ENCODE data around the gene OMP. TPM values are rescaled to one million over a fixed set of nuclear protein-coding genes. Genes with fewer than 3 reads are reported as not detected.

OMP gene
- total and polyA plus RNA-seq, 2 experiments from 2014 or later = not detected

DNA sequence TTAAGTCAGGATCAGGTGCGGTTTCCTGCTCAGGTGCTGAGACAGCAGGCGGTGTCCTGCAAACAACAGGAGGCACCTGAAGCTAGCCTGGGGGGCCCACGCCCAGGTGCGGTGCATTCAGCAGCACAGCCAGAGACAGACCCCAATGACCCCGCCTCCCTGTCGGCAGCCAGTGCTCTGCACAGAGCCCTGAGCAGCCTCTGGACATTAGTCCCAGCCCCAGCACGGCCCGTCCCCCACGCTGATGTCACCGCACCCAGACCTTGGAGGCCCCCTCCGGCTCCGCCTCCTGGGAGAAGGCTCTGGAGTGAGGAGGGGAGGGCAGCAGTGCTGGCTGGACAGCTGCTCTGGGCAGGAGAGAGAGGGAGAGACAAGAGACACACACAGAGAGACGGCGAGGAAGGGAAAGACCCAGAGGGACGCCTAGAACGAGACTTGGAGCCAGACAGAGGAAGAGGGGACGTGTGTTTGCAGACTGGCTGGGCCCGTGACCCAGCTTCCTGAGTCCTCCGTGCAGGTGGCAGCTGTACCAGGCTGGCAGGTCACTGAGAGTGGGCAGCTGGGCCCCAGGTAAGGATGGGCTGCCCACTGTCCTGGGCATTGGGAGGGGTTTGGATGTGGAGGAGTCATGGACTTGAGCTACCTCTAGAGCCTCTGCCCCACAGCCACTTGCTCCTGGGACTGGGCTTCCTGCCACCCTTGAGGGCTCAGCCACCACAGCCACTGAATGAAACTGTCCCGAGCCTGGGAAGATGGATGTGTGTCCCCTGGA is 25.5 kb downstream of the OMP start, which contains the start of gene MYO7A:
Gene MYO7A, plus strand, starts transcription at position 327 of the 772 bp plus-strand sequence. CDS start 2,389 bp downstream, outside the sequence.
- Histone ChIP-seq H3K9me3 (ENCODE audit: low read depth) (no peaks in the 10 kb centered on the region), H3K4me2 (peak within 1 kb of the TSS; percentile 91), H3K27ac (peak within 1 kb of the TSS; percentile 73), H3K27me3 (no peaks in the 10 kb centered on the region), H3K9me2 (replicated peaks; ENCODE audit: insufficient read depth) (no peaks in the 10 kb centered on the region), H2AFZ (peak within 1 kb of the TSS; percentile 86), H3K36me3 (replicated peaks; ENCODE audit: insufficient read depth, low read depth) (no peaks in the 10 kb centered on the region), H3K4me3 (peak within 1 kb of the TSS; percentile 50), H3K4me1 (ENCODE audit: insufficient read depth) (peaks cover 13% of the 10 kb centered on the region), H3K79me2 (no peaks in the 10 kb centered on the region), H4K20me1 (ENCODE audit: insufficient read depth, poor library complexity, severe bottlenecking) (no peaks in the 10 kb centered on the region)
- TF ChIP-seq, protein P1, sequence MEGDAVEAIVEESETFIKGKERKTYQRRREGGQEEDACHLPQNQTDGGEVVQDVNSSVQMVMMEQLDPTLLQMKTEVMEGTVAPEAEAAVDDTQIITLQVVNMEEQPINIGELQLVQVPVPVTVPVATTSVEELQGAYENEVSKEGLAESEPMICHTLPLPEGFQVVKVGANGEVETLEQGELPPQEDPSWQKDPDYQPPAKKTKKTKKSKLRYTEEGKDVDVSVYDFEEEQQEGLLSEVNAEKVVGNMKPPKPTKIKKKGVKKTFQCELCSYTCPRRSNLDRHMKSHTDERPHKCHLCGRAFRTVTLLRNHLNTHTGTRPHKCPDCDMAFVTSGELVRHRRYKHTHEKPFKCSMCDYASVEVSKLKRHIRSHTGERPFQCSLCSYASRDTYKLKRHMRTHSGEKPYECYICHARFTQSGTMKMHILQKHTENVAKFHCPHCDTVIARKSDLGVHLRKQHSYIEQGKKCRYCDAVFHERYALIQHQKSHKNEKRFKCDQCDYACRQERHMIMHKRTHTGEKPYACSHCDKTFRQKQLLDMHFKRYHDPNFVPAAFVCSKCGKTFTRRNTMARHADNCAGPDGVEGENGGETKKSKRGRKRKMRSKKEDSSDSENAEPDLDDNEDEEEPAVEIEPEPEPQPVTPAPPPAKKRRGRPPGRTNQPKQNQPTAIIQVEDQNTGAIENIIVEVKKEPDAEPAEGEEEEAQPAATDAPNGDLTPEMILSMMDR (IDR thresholded peaks at IDR 0.05; ENCODE audit: poor library complexity) = no peak
- TF ChIP-seq EZH2 (IDR thresholded peaks at IDR 0.05; ENCODE audit: borderline replicate concordance) = no peak
- TF ChIP-seq EZH2phosphoT487 (IDR thresholded peaks at IDR 0.05; ENCODE audit: low read depth, severe bottlenecking, unreplicated experiment) = no peak
- 12% methylated on average over 18 of the region's 20 CpGs for WGBS (ENCODE audit: low lambda C conversion rate, missing lambda C conversion rate)
- peak; percentile 94 for DNase-seq (ENCODE audit: low spot score)

DNA sequence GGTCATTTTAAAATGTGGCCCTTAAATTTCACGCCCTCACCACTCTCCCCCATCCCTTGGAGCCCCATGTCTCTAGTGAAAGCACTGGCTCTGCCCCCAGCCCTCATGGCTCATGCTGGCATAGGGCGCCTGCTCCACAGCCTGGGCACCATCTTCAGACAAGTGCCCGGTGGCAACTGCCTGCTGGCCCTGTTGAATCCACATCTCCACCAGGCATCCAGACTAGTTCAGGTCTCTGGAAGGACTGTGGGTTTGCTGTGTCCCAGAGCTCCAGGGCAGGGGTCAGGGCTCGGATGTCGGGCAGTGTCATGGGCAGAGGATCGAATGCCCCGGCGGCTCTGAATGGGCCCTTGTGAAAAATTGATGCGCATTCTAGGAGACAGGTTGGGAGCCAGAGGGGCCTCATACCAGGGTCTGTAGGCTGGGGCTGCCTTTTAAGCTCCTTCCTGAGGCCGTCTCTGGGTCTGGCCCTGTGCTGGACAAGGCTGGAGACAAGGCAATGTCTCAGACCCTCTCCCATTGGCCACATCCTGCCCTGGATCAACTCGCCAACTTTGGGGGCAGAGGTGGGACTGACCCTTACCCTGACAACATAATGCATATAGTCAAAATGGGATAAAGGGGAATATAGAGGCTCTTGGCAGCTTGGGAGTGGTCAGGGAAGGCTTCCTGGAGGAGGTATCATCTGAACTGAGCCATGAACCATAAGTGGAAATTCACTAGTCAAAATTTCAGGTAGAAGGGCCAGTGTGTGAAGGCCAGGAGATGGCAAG is 26.6 kb downstream of the OMP start:
- no peaks in the 10 kb centered on the region for H3K9me2 ChIP-seq (replicated peaks; ENCODE audit: insufficient read depth)
- no peak overlapping the region for H2AFZ ChIP-seq
- H3K9me3 ChIP-seq (ENCODE audit: low read depth) = no peaks in the 10 kb centered on the region
- no peaks in the 10 kb centered on the region for H4K20me1 ChIP-seq (ENCODE audit: insufficient read depth, poor library complexity, severe bottlenecking)
- peaks cover 13% of the 10 kb centered on the region for H3K4me1 ChIP-seq (ENCODE audit: insufficient read depth)
- no peaks in the 10 kb centered on the region for H3K36me3 ChIP-seq (replicated peaks; ENCODE audit: insufficient read depth, low read depth)
- H3K4me2 ChIP-seq = peak overlapping the region; percentile 91
- TF ChIP-seq EZH2 (IDR thresholded peaks at IDR 0.05; ENCODE audit: borderline replicate concordance) = no peak
- TF ChIP-seq, protein P1 (IDR thresholded peaks at IDR 0.05; ENCODE audit: poor library complexity) = no peak
- no peak for TF ChIP-seq EZH2phosphoT487 (IDR thresholded peaks at IDR 0.05; ENCODE audit: low read depth, severe bottlenecking, unreplicated experiment)
- no peaks in the 10 kb centered on the region for H3K79me2 ChIP-seq
- H3K27ac ChIP-seq = no peak overlapping the region
- no peak overlapping the region for H3K4me3 ChIP-seq
- H3K27me3 ChIP-seq = no peaks in the 10 kb centered on the region
- 98% methylated on average over 11 of the region's 11 CpGs for WGBS (ENCODE audit: low lambda C conversion rate, missing lambda C conversion rate)
- no peak for DNase-seq (ENCODE audit: low spot score)

DNA sequence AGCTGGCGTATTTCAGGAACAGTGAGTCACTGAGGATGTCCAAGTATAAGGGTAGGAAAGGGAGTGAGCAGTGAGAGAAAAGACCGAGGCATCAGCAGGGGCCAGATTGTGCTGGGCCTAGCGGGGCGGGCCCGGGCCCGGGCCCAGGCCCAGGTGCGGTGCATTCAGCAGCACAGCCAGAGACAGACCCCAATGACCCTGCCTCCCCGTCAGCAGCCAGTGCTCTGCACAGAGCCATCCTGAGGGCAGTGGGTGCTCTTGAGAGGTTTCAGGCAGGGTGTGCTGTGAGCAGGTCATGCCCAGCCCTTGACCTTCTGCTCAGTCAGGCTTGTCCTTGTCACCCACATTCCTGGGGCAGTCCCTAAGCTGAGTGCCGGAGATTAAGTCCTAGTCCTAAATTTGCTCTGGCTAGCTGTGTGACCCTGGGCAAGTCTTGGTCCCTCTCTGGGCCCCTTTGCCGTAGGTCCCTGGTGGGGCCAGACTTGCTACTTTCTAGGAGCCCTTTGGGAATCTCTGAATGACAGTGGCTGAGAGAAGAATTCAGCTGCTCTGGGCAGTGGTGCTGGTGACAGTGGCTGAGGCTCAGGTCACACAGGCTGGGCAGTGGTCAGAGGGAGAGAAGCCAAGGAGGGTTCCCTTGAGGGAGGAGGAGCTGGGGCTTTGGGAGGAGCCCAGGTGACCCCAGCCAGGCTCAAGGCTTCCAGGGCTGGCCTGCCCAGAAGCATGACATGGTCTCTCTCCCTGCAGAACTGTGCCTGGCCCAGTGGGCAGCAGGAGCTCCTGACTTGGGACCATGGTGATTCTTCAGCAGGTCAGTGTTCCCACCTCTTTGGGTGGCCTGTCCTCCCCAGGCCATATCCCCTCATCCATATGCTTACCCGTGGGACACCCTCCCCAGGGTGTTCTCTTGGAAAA is 27.5 kb downstream of the OMP start:
- H3K36me3 ChIP-seq (replicated peaks; ENCODE audit: insufficient read depth, low read depth) = no peaks in the 10 kb centered on the region
- TF ChIP-seq EZH2phosphoT487 (IDR thresholded peaks at IDR 0.05; ENCODE audit: low read depth, severe bottlenecking, unreplicated experiment) = no peak
- TF ChIP-seq, protein P1 (IDR thresholded peaks at IDR 0.05; ENCODE audit: poor library complexity) = no peak
- TF ChIP-seq EZH2 (IDR thresholded peaks at IDR 0.05; ENCODE audit: borderline replicate concordance) = no peak
- H2AFZ ChIP-seq = no peak overlapping the region
- no peak overlapping the region for H3K4me2 ChIP-seq
- H3K79me2 ChIP-seq = no peaks in the 10 kb centered on the region
- no peak overlapping the region for H3K4me3 ChIP-seq
- no peaks in the 10 kb centered on the region for H3K9me3 ChIP-seq (ENCODE audit: low read depth)
- no peaks in the 10 kb centered on the region for H3K27me3 ChIP-seq
- no peaks in the 10 kb centered on the region for H4K20me1 ChIP-seq (ENCODE audit: insufficient read depth, poor library complexity, severe bottlenecking)
- no peak for DNase-seq (ENCODE audit: low spot score)
- no peaks in the 10 kb centered on the region for H3K9me2 ChIP-seq (replicated peaks; ENCODE audit: insufficient read depth)
- peaks cover 13% of the 10 kb centered on the region for H3K4me1 ChIP-seq (ENCODE audit: insufficient read depth)
- WGBS (ENCODE audit: low lambda C conversion rate, missing lambda C conversion rate) = 94% methylated on average over 11 of the region's 11 CpGs
- no peak overlapping the region for H3K27ac ChIP-seq
